ENCODE results near the gene THSD4.

DNA sequence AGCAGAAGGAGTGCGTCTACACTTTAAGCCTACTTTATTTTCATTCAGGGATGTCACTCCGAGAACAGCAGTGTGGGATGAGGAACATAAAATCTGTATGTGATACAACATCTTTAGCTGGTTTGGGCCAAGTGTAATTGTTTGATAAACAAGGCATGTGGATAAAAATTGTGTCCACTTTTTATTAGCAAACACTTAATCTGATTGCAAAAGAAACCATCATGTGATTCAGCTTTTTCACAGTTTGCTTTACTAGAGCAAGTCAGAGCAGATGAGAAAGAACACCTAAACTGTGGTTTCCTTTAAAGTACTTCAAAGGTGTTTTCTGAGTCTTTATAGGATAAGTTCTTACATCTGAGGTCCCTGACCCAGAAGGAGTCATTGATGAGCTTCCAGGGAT is 237.9 kb downstream of the THSD4 start:
- TF ChIP-seq CTCF (IDR thresholded peaks at IDR 0.05; ENCODE audit: low read length) (no peak), EZH2 (IDR thresholded peaks at IDR 0.05; ENCODE audit: borderline replicate concordance, low read length) (no peak)
